Heart right ventricle (tissue), 16 donors: ENCODE results near the gene RALY. TPM values are rescaled to one million over a fixed set of nuclear protein-coding genes. Genes with fewer than 3 reads are reported as not detected.
"Not testable (repeated sequence)": the region's sequence is repeated elsewhere in the genome, so short reads cannot be mapped to it uniquely, and the experiment has no call there.

Experiments
- ATAC-seq, 8 donors: fragments of 200-7000 bp; cut with Tn5 transposase; one replicate each; pipeline ENCODE4 v1.9.1; 2020; ENCODE audit warnings: mild to moderate bottlenecking in 8 of 8, moderate library complexity in 8 of 8, moderate number of reproducible peaks in 1 of 8
- DNase-seq, 2 donors: peaks; one replicate each; pipeline ENCODE4 v3.0.0-alpha.2; 2020
- H3K27ac ChIP-seq, 10 donors: fragments of 200-600 bp; sonication (generic) in 2 of 10; one replicate each; pipeline versions ENCODE4 v1.5.0 to v1.8.0; 2020 to 2022; ENCODE audit warnings: mild to moderate bottlenecking in 3 of 10
- H3K27me3 ChIP-seq, 7 donors: fragments of 200-600 bp; one replicate each; pipeline ENCODE4 v1.8.0; 2021 to 2022; ENCODE audit warnings: mild to moderate bottlenecking in 2 of 7
- H3K36me3 ChIP-seq, 9 donors: fragments of 200-600 bp; sonication (generic) in 1 of 9; one replicate each; pipeline versions ENCODE4 v1.5.0 to v1.8.0; 2020 to 2022; ENCODE audit warnings: mild to moderate bottlenecking in 2 of 9
- H3K4me1 ChIP-seq, 9 donors: fragments of 200-600 bp; sonication (generic) in 1 of 9; one replicate each; pipeline versions ENCODE4 v1.5.0 to v1.8.0; 2020 to 2022; ENCODE audit warnings: mild to moderate bottlenecking in 4 of 9
- H3K4me3 ChIP-seq, 10 donors: fragments of 200-600 bp; sonication (generic) in 2 of 10; one replicate each; pipeline versions ENCODE4 v1.5.0 to v1.8.0; 2020 to 2022; ENCODE audit warnings: mild to moderate bottlenecking in 7 of 10, moderate library complexity in 2 of 10
- H3K9me3 ChIP-seq, 11 donors: fragments of 200-600 bp in 10 of 11; sonication (generic) in 2 of 11; one replicate each; pipeline versions ENCODE4 v1.5.0 to v1.8.0; 2013 to 2022; ENCODE audit warnings: mild to moderate bottlenecking in 2 of 11, control low read depth in 1 of 11, moderate library complexity in 1 of 11
- WGBS, 2 donors: extraction: QIAGEN DNeasy Blood & Tissue Kit; methylation state at CpG; one replicate each; pipeline ENCODE4 v1.1.7; 2013; ENCODE audit warnings: inconsistent platforms in 1 of 2; 5-methylcytosine and 5-hydroxymethylcytosine counted together
- intact Hi-C, 10 donors: fragments of 100-400 bp; cut with DNase I; formaldehyde crosslinking; loops; one replicate each; pipeline versions ENCODE4 v1.11.1 to v1.14.2; 2022
- polyA plus RNA-seq, 2 donors: library from polyadenylated mRNA; stranded (reverse); fragments of 200-250 nt; gene quantifications; one replicate each; pipeline ENCODE4 v1.2.3, GENCODE V29; 2013
- total RNA-seq, 10 donors: library from RNA; stranded (reverse); fragmentation: NEBNext Ultra II Directional in 3 of 10; extraction: Animal tissue kit (Norgen Biotek cat#: 25700) in 3 of 10; gene quantifications; one replicate each; pipeline versions ENCODE4 v1.2.1 to v1.2.4, GENCODE V29; 2021 to 2023
- TF ChIP-seq, protein P1 (sequence below), 9 donors: fragments of 200-600 bp; sonication (generic) in 2 of 9; IDR thresholded peaks; one replicate each; pipeline versions ENCODE4 v1.5.0 to v1.8.0; 2021 to 2022; ENCODE audit warnings: antibody characterized with exemption in 9 of 9, mild to moderate bottlenecking in 5 of 9, moderate library complexity in 1 of 9
- donor health status: Arrhythmogenic right ventricular cardiomyopathy.
- donor health status: ischemic (EF 13 %, LVEDD 7.1; RV severe dilation, severe dysfunction).
- donor health status: healthy with polysubstance abuse.
- donor health status: DM: no; HTN: yes; CAD: no.
- donor health status: DM: no; HTN: no; CAD: no.
- donor health status: ischemic (EF 25% LVEDD 6.9; RV normal size, moderate dysfunction).
- donor health status: ischemic (EF 25% LVEDD 5.7; RV mildly dilated, moderate dysfunction).
- donor health status: healthy.
- donor health status: DM: yes; HTN: yes; CAD: no.
- donor health status: Ischemic cardiomyopathy.
- donor health status: ischemic (EF 35%, LVEDD 5.7; RV mildly dilated, moderate dysfunction).
- donor health status: nonischemic (EF 11% LVEDD 7.7; RV severe dilation, severe dysfunction).
- donor health status: DM: yes; HTN: yes; CAD: no.
- donor health status: PGD.
- donor health status: ischemic (EF 29% LVEDD 5.4; RV normal size, mild dysfunction).
- donor health status: nonischemic (EF 23%, LVEDD 6.1; RV moderate dilation, normal function).

RALY gene
- total and polyA plus RNA-seq, 12 donors, result 84.3 to 234 (median 104) TPM

DNA sequence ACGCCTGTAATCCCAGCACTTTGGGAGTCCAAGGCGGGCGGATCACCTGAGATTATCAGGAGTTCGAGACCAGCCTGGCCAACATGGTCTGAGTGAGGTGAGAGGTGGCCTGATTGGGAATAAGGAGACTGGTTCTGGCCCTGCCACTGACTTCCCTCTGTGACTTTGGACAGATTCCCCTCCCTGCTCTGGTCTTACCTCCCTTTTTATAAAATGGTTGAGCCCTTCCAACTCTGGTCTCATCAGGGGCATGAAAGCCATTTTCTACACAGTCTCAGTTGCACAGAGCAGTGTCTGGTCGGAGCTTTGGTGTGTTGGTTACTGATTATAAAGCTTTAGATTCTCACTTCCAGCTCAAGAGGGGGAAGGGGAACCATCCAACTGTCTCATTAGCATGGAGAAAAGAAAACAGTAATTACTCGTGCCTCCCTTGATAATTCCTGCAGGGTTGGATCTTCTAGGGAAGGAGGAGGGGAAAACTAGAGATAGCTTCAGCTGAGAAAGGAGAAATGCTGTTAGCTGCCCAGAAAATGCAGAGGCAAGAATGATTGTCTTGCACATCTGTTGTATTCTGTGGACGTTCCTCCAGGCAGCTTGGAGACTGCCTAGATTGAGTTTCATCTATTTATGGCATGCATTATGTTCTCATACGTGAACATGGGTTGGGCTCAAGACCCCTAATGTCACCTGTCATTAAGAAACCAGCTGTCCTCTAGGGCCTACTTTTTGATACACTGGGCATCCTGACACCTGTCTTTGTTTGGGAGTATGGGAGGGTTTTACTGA lies 30.4 kb downstream of the RALY start:
- Histone ChIP-seq H3K9me3 (no peaks in the 10 kb centered on the region), H3K27me3 (no peaks in the 10 kb centered on the region), H3K27ac (peak overlapping the region in 1 of 10 donors; percentile 20), H3K36me3 (peaks cover 0 to 5% (median 0%) of the 10 kb centered on the region in 9 donors), H3K4me1 (peaks cover 19 to 69% (median 58%) of the 10 kb centered on the region in 9 donors), H3K4me3 (no peak overlapping the region)
- no peak for ATAC-seq
- 66 to 73% methylated on average over 8 of the region's 8 CpGs for WGBS, 2 donors
- DNase-seq, result no peak
- intact Hi-C loops, result no loop called here
- TF ChIP-seq, protein P1, sequence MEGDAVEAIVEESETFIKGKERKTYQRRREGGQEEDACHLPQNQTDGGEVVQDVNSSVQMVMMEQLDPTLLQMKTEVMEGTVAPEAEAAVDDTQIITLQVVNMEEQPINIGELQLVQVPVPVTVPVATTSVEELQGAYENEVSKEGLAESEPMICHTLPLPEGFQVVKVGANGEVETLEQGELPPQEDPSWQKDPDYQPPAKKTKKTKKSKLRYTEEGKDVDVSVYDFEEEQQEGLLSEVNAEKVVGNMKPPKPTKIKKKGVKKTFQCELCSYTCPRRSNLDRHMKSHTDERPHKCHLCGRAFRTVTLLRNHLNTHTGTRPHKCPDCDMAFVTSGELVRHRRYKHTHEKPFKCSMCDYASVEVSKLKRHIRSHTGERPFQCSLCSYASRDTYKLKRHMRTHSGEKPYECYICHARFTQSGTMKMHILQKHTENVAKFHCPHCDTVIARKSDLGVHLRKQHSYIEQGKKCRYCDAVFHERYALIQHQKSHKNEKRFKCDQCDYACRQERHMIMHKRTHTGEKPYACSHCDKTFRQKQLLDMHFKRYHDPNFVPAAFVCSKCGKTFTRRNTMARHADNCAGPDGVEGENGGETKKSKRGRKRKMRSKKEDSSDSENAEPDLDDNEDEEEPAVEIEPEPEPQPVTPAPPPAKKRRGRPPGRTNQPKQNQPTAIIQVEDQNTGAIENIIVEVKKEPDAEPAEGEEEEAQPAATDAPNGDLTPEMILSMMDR (IDR thresholded peaks at IDR 0.05), result no peak

DNA sequence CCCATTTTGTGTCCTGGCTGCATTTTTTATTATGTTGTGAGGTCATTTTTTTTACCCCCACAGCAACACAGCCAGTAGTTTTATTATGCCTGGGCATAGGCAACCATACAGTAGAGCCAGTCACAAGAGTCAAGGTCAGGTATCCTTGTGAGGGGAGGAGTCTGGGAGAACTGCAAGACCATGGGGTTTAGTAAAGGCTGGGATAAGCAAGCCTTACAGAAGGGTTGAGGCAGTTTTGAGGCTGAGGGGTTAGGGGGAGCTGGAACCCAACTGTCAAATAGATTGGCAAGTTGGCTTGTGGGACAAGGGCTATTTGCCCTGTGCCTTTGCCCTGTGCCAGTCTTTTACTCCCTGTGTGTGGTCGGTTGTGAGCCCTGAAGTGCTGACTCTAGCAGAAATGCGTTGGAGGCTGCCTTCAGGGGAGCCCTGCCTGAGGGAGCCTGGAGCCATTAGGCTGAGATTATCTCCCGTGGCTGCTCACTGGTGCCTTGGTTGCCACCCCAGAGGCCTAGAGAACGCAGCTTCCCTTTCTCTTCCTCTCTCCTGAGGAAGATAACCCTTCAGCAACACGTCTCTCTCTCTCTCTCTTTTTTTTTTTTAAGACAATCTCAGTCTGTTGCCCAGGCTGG lies 31.1 kb downstream of the RALY start:
- Histone ChIP-seq H3K4me3 (no peak overlapping the region), H3K4me1 (peaks cover 19 to 69% (median 58%) of the 10 kb centered on the region in 9 donors)
- 25 to 32% methylated on average over 5 of the region's 5 CpGs for WGBS, 2 donors

DNA sequence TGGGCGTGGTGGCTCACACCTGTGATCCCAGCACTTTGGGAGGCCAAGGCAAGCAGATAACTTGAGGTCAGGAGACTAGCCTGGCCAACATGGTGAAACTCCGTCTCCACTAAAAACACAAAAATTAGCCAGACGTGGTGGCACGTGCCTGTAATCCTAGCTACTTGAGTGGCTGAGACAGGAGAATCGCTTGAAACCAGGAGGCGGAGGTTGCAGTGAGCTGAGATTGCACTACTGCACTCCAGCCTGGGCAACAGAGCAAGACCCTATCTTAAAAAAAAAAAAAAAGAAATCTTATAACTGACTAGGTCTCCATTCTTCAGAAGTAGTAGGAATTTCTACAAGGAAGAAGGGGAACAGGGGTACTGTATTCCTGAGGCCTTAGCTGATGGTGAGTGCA lies 34.3 kb downstream of the RALY start:
- H3K27me3 ChIP-seq, ATAC-seq, H3K27ac ChIP-seq, H3K4me3 ChIP-seq, intact Hi-C loops, H3K9me3 ChIP-seq, DNase-seq: not testable (repeated sequence)
- WGBS, 2 donors, result 97 to 99% methylated on average over 6 of the region's 6 CpGs
- peaks cover 0 to 20% (median 3%) of the 10 kb centered on the region in 9 donors for H3K36me3 ChIP-seq
- peaks cover 17 to 66% (median 47%) of the 10 kb centered on the region in 9 donors for H3K4me1 ChIP-seq

More for the DNA sequence above, 31.1 kb downstream of the RALY start:
- intact Hi-C loops, result no loop called here
- Histone ChIP-seq H3K9me3 (no peaks in the 10 kb centered on the region), H3K36me3 (peaks cover 0 to 5% (median 0%) of the 10 kb centered on the region in 9 donors), H3K27me3 (no peaks in the 10 kb centered on the region), H3K27ac (peak overlapping the region in 3 of 10 donors; percentile 11 to 20 (median 18))
- ATAC-seq, result peak in 6 of 8 donors; percentile 37 to 72 (median 55)
- TF ChIP-seq, protein P1 (IDR thresholded peaks at IDR 0.05), result no peak
- DNase-seq, result no peak

DNA sequence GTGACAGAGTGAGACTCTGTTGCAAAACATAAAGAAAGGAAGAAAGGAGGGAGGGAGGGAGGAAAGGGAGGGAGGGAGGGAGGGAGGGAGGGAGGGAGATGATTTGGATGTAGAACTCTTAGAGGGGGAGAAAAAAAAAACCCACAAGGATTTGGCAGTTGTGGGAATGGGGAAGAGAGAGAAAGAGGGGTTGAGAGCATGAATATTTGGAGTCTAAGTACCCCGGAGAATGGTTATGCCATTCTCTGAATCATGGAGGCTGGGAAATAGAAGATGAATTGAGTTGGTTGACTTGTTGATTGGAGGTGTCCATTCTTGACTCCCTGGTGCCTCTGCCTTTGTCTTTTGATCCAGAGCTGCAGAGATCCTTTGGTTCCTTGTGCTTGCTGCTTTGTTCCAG lies 35.7 kb downstream of the RALY start:
- intact Hi-C loops, result no loop called here
- Histone ChIP-seq H3K27me3 (no peaks in the 10 kb centered on the region), H3K27ac (no peak overlapping the region), H3K36me3 (peaks cover 0 to 34% (median 10%) of the 10 kb centered on the region in 9 donors), H3K4me3 (no peak overlapping the region), H3K4me1 (peaks cover 12 to 52% (median 38%) of the 10 kb centered on the region in 9 donors), H3K9me3 (no peaks in the 10 kb centered on the region)
- ATAC-seq (no peak), DNase-seq (no peak)
- TF ChIP-seq, protein P1 (IDR thresholded peaks at IDR 0.05), result no peak
- WGBS, 2 donors, result 97 to 100% methylated on average over 1 of the region's 1 CpG
